Activated CD8-positive, alpha-beta T cell treated with anti-CD3 and anti-CD28 coated beads, Interleukin-2, amount 10 ng/mL, durations not matched to agents 7 days and 5 days (primary cell): ENCODE data around the gene AP3S2. TPM values are rescaled to one million over a fixed set of nuclear protein-coding genes. Genes with fewer than 3 reads are reported as not detected.
"Not testable (repeated sequence)": the region's sequence is repeated elsewhere in the genome, so short reads cannot be mapped to it uniquely, and the experiment has no call there.

Experiments
- ATAC-seq: fragments of 150-1000 bp; cut with Tn5 transposase; one replicate; pipeline ENCODE4 v1.10.0; 2021; ENCODE audit warnings: moderate library complexity
- CTCF ChIA-PET: fragments of 350-600 bp; sonication (Branson Sonifier 250); formaldehyde crosslinking; loops from one replicate; lab custom pipeline; 2021; ENCODE audit warnings: antibody characterized with exemption; lab: Charles Lee
- POLR2A ChIA-PET: fragments of 350-600 bp; sonication (Branson Sonifier 250); formaldehyde crosslinking; loops from one replicate; lab custom pipeline; 2021; ENCODE audit warnings: antibody characterized with exemption; lab: Charles Lee
- DNase-seq: peaks from one replicate; pipeline ENCODE4 v3.0.0-alpha.2; 2020
- H3K27ac Mint-ChIP-seq: one replicate; pipeline ENCODE4 v1.8.0; 2021; ENCODE audit warnings: mild to moderate bottlenecking, mixed read lengths
- H3K27me3 Mint-ChIP-seq: one replicate; pipeline ENCODE4 v1.8.0; 2021; ENCODE audit warnings: low read depth, mixed read lengths
- H3K36me3 Mint-ChIP-seq: one replicate; pipeline ENCODE4 v1.8.0; 2021; ENCODE audit warnings: low read depth, mixed read lengths
- H3K4me1 Mint-ChIP-seq: one replicate; pipeline ENCODE4 v1.8.0; 2021; ENCODE audit warnings: low read depth, mixed read lengths
- H3K4me3 Mint-ChIP-seq: one replicate; pipeline ENCODE4 v1.8.0; 2021; ENCODE audit warnings: mild to moderate bottlenecking, mixed read lengths
- H3K9me3 Mint-ChIP-seq: one replicate; pipeline ENCODE4 v1.8.0; 2022; ENCODE audit warnings: mixed read lengths; ENCODE audit not compliant: insufficient read depth
- total RNA-seq, 2 experiments: library from RNA; stranded (reverse); gene quantifications; one replicate each; pipeline ENCODE4 v1.2.3, GENCODE V29; 2021

AP3S2 gene
- total RNA-seq, 2 experiments from 2014 or later: 24.7 to 25.5 TPM

- no peak overlapping the region for H3K27ac Mint-ChIP-seq
- no peak for DNase-seq
- ChIA-PET POLR2A (no interaction called here), CTCF (interaction anchor here (1.4 kb wide), 1 partner anchor 9 kb away, joined by 7 read pairs; no protein-coding TSS in a partner anchor)
- no peaks in the 10 kb centered on the region for H3K9me3 Mint-ChIP-seq
- H3K4me1 Mint-ChIP-seq: no peaks in the 10 kb centered on the region
- peaks cover 14% of the 10 kb centered on the region for H3K36me3 Mint-ChIP-seq
- no peak for ATAC-seq
- H3K27me3 Mint-ChIP-seq: no peaks in the 10 kb centered on the region
- H3K4me3 Mint-ChIP-seq: no peak overlapping the region
Observed at GRCh38 chr15:89883518-89883917, 10.3 kb downstream of the AP3S2 start.

DNA sequence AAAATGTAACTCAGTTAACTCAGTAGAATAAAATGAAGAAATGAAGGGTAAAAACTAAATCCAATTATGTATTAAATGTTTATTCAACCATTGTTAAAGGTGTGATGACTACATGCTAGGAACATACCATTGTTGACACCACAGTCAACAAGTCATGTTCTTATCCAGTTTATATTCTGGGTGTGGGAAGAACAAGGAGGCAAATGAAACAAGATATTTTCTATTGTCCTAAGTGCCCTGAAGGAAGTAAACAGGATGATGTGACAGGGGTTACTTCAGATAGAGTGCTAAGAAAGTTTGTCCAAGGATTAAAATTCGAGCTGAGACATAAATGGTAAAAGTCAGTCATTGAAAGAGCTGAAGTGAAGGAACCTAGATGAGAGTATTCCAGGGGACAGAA, 13.1 kb downstream of the AP3S2 start:
- Mint-ChIP-seq H3K4me1 (no peaks in the 10 kb centered on the region), H3K27ac (no peak overlapping the region), H3K36me3 (peaks cover 10% of the 10 kb centered on the region), H3K27me3 (no peaks in the 10 kb centered on the region), H3K4me3 (no peak overlapping the region), H3K9me3 (no peaks in the 10 kb centered on the region)
- ChIA-PET POLR2A (interaction anchor here (0.6 kb wide), 1 partner anchor 13 kb away, joined by 3 read pairs; the partner anchor contains the start of gene AP3S2), CTCF (no interaction called here)
- DNase-seq (no peak), ATAC-seq (no peak)

DNA sequence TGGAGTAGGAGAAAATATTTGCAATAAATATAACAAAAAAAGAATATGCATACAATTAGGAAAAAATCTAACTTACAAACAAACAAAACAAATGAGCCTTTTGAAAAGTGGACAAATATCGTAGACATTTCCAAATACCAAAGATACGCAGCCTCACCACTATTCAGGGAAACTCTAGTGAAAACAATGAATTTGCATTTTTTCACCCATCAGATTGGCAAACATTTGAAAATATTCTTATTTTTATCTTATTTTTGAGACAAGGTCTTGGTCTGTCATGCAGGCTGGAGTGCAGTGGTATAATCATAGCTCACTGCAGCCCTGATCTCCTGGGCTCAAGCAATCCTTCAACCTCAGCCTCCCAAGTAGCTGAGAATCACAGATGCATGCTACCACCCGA, 15.5 kb downstream of the AP3S2 start:
- H3K9me3 Mint-ChIP-seq: no peaks in the 10 kb centered on the region
- DNase-seq (no peak), ATAC-seq (no peak)
- POLR2A ChIA-PET: interaction anchor here (0.7 kb wide), 1 partner anchor 15 kb away, joined by 3 read pairs; the partner anchor contains the start of gene AP3S2
- peaks cover 6% of the 10 kb centered on the region for H3K4me1 Mint-ChIP-seq
- no peak overlapping the region for H3K4me3 Mint-ChIP-seq
- CTCF ChIA-PET: interaction anchor here (2.8 kb wide), 1 partner anchor 11 kb away, joined by 19 read pairs; no protein-coding TSS in a partner anchor
- H3K36me3 Mint-ChIP-seq: peaks cover 16% of the 10 kb centered on the region
- H3K27me3 Mint-ChIP-seq: no peaks in the 10 kb centered on the region
- no peak overlapping the region for H3K27ac Mint-ChIP-seq

GRCh38 chr15:89877083-89877425, 16.7 kb downstream of the AP3S2 start:
- DNase-seq: no peak
- no peaks in the 10 kb centered on the region for H3K27me3 Mint-ChIP-seq
- ATAC-seq: no peak
- peaks cover 6% of the 10 kb centered on the region for H3K4me1 Mint-ChIP-seq
- peaks cover 16% of the 10 kb centered on the region for H3K36me3 Mint-ChIP-seq
- ChIA-PET CTCF (interaction anchor here (0.7 to 6.1 kb wide), 7 partner anchors 13 to 137 kb away, joined by 3 to 100 read pairs (median 5); partner anchors contain the start of genes AP3S2 and MESP1), POLR2A (interaction anchor here (1.7 kb wide), 1 partner anchor 17 kb away, joined by 4 read pairs; the partner anchor contains the start of gene AP3S2)
- no peak overlapping the region for H3K27ac Mint-ChIP-seq
- no peaks in the 10 kb centered on the region for H3K9me3 Mint-ChIP-seq
- H3K4me3 Mint-ChIP-seq: no peak overlapping the region

DNA sequence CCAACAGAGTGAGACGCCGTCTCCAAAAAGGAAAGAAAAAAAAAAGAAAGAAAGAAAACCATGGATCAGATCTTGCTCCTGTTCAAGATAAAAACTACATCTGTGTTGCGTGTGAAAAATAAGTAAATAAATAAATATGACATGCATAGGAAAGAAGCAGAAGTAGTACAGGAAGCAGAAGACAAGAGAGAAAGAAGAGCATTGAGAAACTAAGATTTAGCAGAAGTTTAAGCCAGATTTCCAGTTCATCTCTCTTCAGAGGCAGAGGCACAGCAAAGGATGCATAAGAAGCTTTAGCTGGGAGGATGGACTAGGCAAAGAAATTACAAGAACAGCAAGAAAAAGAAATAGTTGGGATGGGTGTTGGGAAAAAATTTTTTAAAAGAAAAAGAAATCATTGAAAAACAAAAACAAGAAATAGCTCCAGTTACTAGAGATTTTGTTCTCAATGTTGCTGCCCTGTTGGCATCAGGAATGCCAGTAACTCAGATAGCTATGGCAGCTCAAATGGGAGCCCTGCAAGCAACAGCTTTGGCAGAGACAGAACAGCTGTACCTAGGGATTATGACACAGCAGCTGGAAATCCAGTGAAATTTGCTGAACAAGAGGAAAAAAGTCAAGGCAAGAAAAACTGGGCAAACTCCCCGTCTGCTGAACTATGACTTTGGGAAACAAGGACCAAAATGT, 17.3 kb downstream of the AP3S2 start:
- H3K9me3 Mint-ChIP-seq: no peaks in the 10 kb centered on the region
- H3K27me3 Mint-ChIP-seq: no peaks in the 10 kb centered on the region
- ChIA-PET POLR2A (interaction anchor here (0.6 to 1.7 kb wide), 2 partner anchors 17 to 26 kb away, joined by 3 to 4 read pairs; partner anchors contain the start of gene AP3S2), CTCF (interaction anchor here (0.7 to 6.1 kb wide), 6 partner anchors 13 to 136 kb away, joined by 3 to 100 read pairs (median 12); partner anchors contain the start of gene AP3S2)
- DNase-seq: no peak
- ATAC-seq: no peak
- peaks cover 6% of the 10 kb centered on the region for H3K4me1 Mint-ChIP-seq
- H3K36me3 Mint-ChIP-seq: peaks cover 16% of the 10 kb centered on the region
- no peak overlapping the region for H3K27ac Mint-ChIP-seq
- no peak overlapping the region for H3K4me3 Mint-ChIP-seq

- peaks cover 6% of the 10 kb centered on the region for H3K4me1 Mint-ChIP-seq
- H3K36me3 Mint-ChIP-seq: peaks cover 14% of the 10 kb centered on the region
Observed at GRCh38 chr15:89875741-89876140, 18.1 kb downstream of the AP3S2 start.

DNA sequence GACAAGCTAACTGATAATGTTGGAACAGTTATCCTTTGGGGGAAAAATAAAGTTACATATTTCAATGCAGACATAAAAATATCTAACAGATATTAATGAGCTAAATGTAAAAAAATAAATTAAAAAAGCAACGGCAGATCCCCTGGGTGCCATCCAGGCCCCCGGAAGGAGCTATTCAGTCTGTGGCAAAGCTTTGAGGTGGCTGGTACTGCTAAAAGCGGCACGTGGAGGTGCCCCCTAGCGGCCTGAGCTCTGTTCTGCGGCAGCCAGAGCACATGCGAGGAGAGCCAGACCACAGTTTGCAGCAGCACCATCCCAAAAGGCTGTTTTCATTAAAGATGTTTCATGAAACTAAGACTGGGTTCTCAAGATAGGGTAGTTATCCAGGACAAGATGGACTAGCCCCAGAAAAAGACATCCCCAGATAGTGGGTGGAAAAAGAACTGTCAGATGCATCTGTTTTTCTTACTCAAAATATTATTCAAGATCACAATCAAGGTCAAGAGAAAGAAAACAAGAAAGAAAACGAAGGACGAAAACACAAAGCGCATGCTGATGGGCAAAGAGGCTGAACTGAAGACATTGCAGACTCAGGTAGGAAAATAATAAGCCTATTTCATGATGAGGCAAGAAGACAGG, 18.7 kb downstream of the AP3S2 start:
- Mint-ChIP-seq H3K36me3 (peaks cover 19% of the 10 kb centered on the region), H3K4me1 (peaks cover 6% of the 10 kb centered on the region), H3K4me3 (no peak overlapping the region), H3K27me3 (no peaks in the 10 kb centered on the region), H3K9me3 (no peaks in the 10 kb centered on the region), H3K27ac (peak overlapping the region; percentile 52)
- ChIA-PET POLR2A (interaction anchor here (0.8 to 1.0 kb wide), 3 partner anchors 10 to 114 kb away, joined by 3 to 5 read pairs (median 3); partner anchors contain the start of gene AP3S2), CTCF (interaction anchor here (0.7 to 6.1 kb wide), 61 partner anchors 8 to 414 kb away, joined by 3 to 100 read pairs (median 4); partner anchors contain the start of genes ANPEP, AP3S2, MESP1 and MESP2)
- DNase-seq: peak; percentile 88
- peak; percentile 100 for ATAC-seq

More at GRCh38 chr15:89875741-89876140, 18.1 kb downstream of the AP3S2 start:
- ChIA-PET POLR2A (interaction anchor here (1.7 kb wide), 1 partner anchor 18 kb away, joined by 4 read pairs; the partner anchor contains the start of gene AP3S2), CTCF (interaction anchor here (1.3 to 6.1 kb wide), 12 partner anchors 11 to 187 kb away, joined by 4 to 100 read pairs (median 9); no protein-coding TSS in a partner anchor)
- ATAC-seq (no peak), DNase-seq (no peak)
- Mint-ChIP-seq H3K27me3 (no peaks in the 10 kb centered on the region), H3K4me3 (no peak overlapping the region), H3K9me3 (no peaks in the 10 kb centered on the region), H3K27ac (no peak overlapping the region)

DNA sequence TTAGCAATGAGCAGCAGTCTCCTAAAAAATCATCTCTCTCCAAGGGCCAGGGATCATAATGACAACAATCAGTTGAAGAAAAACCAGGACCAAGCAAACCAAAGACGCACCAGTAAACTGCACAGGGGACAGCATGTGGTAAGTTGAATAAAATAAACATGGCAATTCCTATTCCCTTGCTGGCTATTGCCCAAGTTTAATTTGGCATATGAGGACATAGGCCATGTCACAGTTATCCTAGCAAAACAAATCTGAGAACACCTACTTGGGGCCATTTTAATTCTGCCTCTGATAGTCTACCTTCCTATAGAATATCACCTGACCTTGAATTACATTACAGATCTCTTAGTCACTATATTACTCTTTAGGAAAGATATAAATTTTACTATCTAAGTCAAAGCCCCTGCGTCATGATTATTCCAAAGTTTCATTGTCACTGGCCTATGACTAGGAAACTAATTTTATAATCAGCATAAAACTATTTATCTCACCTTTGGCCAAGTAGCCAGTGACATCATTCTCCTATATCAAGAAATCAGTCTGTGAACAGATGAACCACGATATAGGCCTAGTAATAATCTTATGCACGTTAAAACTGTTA, 23.0 kb downstream of the AP3S2 start:
- no peak for ATAC-seq
- Mint-ChIP-seq H3K27ac (no peak overlapping the region), H3K9me3 (no peaks in the 10 kb centered on the region), H3K4me1 (peaks cover 6% of the 10 kb centered on the region), H3K4me3 (no peak overlapping the region), H3K36me3 (peaks cover 20% of the 10 kb centered on the region), H3K27me3 (no peaks in the 10 kb centered on the region)
- ChIA-PET CTCF (no interaction called here), POLR2A (no interaction called here)
- no peak for DNase-seq

- DNase-seq (no peak), ATAC-seq (no peak)
- Mint-ChIP-seq H3K4me1 (peaks cover 1% of the 10 kb centered on the region), H3K27ac (no peak overlapping the region), H3K36me3 (peaks cover 17% of the 10 kb centered on the region), H3K4me3 (no peak overlapping the region), H3K9me3 (no peaks in the 10 kb centered on the region), H3K27me3 (no peaks in the 10 kb centered on the region)
- ChIA-PET POLR2A (no interaction called here), CTCF (no interaction called here)
Observed at GRCh38 chr15:89870006-89870405, 23.8 kb downstream of the AP3S2 start.

DNA sequence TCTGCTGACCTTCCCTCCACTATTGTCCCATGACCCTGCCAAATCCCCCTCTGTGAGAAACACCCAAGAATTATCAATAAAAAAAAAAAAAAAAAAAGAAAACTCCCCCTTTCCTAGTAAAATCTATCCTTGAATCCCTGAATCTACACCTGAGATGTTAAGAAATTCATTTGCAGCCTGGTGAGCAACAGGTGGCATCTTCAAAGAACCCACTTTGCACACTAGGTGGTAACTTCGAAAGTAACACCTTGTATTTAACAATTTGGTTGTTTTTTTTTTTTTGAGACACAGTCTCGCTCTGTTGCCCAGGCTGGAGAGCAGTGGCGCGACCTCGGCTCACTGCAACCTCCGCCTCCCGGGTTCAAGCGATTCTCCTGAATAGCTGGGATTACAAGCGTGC, 24.3 kb downstream of the AP3S2 start:
- H3K27me3 Mint-ChIP-seq, DNase-seq, ATAC-seq, H3K27ac Mint-ChIP-seq, H3K4me1 Mint-ChIP-seq, POLR2A ChIA-PET, H3K4me3 Mint-ChIP-seq, H3K9me3 Mint-ChIP-seq, CTCF ChIA-PET: not testable (repeated sequence)
- peaks cover 17% of the 10 kb centered on the region for H3K36me3 Mint-ChIP-seq

GRCh38 chr15:89864958-89865739, 28.6 kb downstream of the AP3S2 start:
- DNase-seq: no peak
- Mint-ChIP-seq H3K9me3 (no peaks in the 10 kb centered on the region), H3K27me3 (no peaks in the 10 kb centered on the region), H3K36me3 (peaks cover 12% of the 10 kb centered on the region), H3K4me3 (no peak overlapping the region), H3K27ac (no peak overlapping the region), H3K4me1 (peaks cover 9% of the 10 kb centered on the region)
- ATAC-seq: no peak
- ChIA-PET POLR2A (interaction anchor here (0.9 kb wide), 1 partner anchor 10 kb away, joined by 3 read pairs; no protein-coding TSS in a partner anchor), CTCF (interaction anchor here (1.5 to 3.9 kb wide), 3 partner anchors 10 to 124 kb away, joined by 3 to 31 read pairs (median 7); no protein-coding TSS in a partner anchor)
